Epithelial cell of esophagus (primary cell): ENCODE data around the gene SH3PXD2A.

Experiments used
- DNase-seq: peaks from one replicate; pipeline ENCODE4 v3.0.0; 2010; ENCODE audit warnings: low read depth
- H3K4me3 ChIP-seq: 2 replicates; pipeline ENCODE4 v1.5.1; 2011; ENCODE audit warnings: mild to moderate bottlenecking, low read length, control low read depth
- CTCF ChIP-seq: IDR thresholded peaks from 2 replicates; pipeline ENCODE4 v1.5.1; 2011; ENCODE audit warnings: low read depth, mild to moderate bottlenecking, low read length, control low read depth, inconsistent platforms; ENCODE audit not compliant: insufficient read depth; ENCODE audit errors: missing control alignments

SH3PXD2A gene

GRCh38 chr10:103839872-103840739 lies 15.3 kb downstream of the SH3PXD2A start:
- H3K4me3 ChIP-seq, result no peak overlapping the region
- DNase-seq, result no peak
- no peak for TF ChIP-seq CTCF

- TF ChIP-seq CTCF, result no peak
- DNase-seq, result no peak
- no peak overlapping the region for H3K4me3 ChIP-seq
Observed at GRCh38 chr10:103839519-103839871, 15.9 kb downstream of the SH3PXD2A start.

DNA sequence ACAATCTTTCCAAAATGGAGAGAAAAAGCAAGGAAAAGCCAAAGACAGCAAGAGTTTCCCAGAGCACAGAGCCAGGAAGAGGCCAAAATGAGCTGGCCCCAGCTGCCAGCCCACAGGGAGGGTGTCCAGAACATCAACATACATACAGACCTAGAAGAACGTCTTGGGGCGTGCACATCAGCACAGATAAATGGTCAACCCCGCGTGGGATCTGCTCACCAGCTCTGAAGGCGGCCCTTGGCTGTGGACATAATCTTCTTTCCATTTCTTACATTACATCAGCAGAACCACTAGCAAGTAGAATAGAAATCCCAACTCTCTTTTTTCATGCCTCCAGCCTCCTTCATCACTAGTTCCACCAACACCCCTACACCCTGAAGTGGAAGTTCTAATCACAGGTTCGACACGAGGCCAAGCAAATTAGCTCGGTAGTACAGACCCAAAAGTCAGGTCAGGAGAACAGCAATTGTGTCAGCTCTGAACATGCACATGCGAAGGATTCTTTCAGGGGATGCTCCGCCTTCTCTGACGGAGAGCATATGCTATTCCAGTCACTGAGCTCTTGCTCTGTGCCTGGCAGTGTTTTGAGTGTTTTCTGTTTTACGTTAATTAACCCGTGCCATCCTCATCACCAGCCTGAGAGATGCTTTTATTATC lies 16.4 kb downstream of the SH3PXD2A start:
- H3K4me3 ChIP-seq, result no peak overlapping the region
- no peak for DNase-seq
- TF ChIP-seq CTCF, result no peak

- no peak for TF ChIP-seq CTCF
- no peak overlapping the region for H3K4me3 ChIP-seq
- no peak for DNase-seq
Observed at GRCh38 chr10:103838070-103838395, 17.3 kb downstream of the SH3PXD2A start.

DNA sequence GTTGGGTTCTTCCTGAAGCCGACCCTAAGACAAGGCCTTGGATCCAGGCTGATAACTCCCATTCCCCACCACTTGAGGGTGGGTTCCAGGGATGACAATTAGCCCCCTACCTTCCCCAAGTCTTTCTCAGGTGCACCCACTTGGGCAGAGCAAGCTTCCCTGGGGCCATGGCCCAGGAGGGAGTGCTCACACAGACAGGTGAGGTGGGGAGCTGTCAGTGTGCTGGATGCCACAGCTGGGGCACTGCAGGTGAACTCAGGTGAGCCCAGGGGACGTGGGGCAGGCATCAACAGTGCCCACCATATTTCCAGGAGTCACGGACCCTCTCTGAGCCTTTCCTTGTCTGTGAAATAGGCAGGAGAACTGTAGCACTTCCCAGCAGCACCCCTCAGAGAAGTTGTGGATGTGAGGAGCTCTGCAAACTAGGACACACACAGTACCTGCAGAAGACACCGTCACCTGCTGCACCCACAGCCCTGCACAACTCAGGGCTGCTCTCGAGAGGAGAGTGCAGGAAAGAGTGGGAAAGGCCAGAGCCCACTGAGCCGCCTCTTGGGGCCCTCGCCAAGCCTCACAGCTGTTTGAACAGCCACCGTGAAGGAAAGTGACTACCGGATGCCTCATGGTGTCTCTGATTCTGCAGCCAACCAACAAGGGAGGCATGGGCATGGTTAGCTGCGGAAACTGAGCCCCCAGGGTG lies 17.9 kb downstream of the SH3PXD2A start:
- no peak overlapping the region for H3K4me3 ChIP-seq
- no peak for TF ChIP-seq CTCF
- DNase-seq, result no peak

DNA sequence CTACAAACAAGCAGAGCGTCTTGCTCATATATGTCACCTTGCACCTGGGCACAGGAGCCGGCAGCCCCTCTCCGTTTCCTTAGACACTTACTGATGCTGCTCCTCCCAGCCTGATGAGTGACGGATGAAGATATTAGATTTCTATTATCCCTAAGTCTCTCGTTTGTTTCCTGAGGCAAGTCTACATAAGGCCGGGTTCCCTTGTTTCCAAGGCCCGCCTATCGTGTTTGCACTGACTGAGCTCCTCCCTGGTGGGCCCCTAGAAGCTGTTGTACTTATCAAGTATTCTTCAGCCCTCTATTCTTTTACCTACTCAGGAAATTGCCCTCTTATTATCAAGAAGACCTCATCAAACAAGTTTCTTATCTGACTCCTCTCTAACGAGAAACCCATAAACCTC lies 18.5 kb downstream of the SH3PXD2A start:
- no peak overlapping the region for H3K4me3 ChIP-seq
- no peak for TF ChIP-seq CTCF
- no peak for DNase-seq
